ENCODE data around the gene ME1. TPM values are rescaled to one million over a fixed set of nuclear protein-coding genes. Genes with fewer than 3 reads are reported as not detected.

The ME1 gene
- total and polyA plus RNA-seq, 5 donors, result 33.2 to 43.7 (median 37.2) TPM

DNA sequence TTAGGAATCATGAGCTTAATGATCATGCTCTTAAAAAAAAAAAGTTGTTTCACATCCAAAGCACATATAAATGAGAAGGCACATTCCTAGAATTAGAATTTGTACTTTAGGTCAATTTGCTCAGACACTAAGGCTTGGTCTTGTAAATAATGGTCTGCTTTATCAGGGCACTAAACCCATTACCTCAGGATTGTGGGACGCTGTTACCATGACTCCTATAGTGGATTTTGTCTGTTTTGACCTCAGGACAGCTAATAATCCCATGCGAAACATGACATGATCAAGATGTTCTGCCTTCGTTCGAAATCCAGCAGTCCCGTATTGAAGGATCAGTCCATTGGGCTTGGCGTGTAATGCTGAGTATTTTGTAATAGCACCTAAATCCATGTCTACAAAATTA is 240.2 kb downstream of the ME1 start:
- 92% methylated on average over 6 of the region's 6 CpGs for WGBS
- no peak overlapping the region for H3K27ac ChIP-seq (ENCODE audit: low read length)
- H3K4me1 ChIP-seq (ENCODE audit: control insufficient read depth, insufficient read depth, low read length), result peaks cover 2% of the 10 kb centered on the region
- H3K27me3 ChIP-seq (ENCODE audit: control insufficient read depth, insufficient read depth), result no peaks in the 10 kb centered on the region
- no peak for ATAC-seq
- no peaks in the 10 kb centered on the region for H3K9me3 ChIP-seq (ENCODE audit: control insufficient read depth, low read length)
- H3K4me3 ChIP-seq (ENCODE audit: low read length), result no peak overlapping the region
- intact Hi-C loops (cut with DNase I), result loop anchor here in 1 of 4 donors (10.0 kb wide), 1 partner anchor 116 kb away; no protein-coding TSS in a partner anchor
- DNase-seq, result no peak

DNA sequence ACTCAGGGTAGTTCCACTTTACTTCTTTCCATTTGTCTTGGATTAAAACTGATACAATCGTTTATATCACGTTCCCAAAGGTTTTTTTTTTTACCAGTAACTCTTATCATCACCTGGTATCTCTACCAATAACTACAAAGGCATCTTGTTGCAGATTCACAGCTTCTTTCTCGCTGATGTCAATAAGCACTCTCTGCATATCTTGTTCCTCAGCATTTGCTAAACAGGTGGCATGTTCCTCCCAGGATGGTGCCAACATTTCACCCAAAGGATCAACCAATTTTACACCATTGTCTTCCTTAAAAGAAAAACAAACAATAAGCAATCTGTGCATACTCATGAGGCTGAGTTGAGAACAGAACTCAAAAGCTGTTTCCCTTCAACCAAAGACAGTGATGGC is 242.3 kb downstream of the ME1 start:
- peaks cover 2% of the 10 kb centered on the region for H3K4me1 ChIP-seq (ENCODE audit: control insufficient read depth, insufficient read depth, low read length)
- no peak for DNase-seq
- no peaks in the 10 kb centered on the region for H3K27me3 ChIP-seq (ENCODE audit: control insufficient read depth, insufficient read depth)
- ATAC-seq, result no peak
- intact Hi-C loops (cut with DNase I), result no loop called here
- WGBS, result 59% methylated on average over 3 of the region's 3 CpGs
- no peak overlapping the region for H3K4me3 ChIP-seq (ENCODE audit: low read length)
- no peak overlapping the region for H3K27ac ChIP-seq (ENCODE audit: low read length)
- H3K9me3 ChIP-seq (ENCODE audit: control insufficient read depth, low read length), result no peaks in the 10 kb centered on the region

DNA sequence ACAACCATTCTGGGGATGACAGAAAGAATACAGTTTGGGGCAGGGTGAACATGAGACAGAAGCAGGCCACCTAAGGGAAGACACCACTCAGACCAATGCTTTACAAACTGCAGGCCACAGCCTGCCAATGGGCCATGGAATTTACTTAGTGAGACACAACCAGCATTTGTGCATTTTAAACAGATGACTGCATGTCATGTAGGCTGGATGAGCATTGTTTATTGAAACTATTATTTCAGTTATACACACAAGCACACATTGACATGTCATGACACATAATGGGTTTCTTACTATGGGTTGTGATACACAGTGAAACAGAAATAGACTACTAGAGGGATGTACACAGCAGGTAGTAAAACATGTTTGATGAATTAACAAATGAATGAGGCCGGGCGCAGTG is 245.8 kb downstream of the ME1 start:
- ATAC-seq, result no peak
- over 99% methylated on average over 2 of the region's 2 CpGs for WGBS
- intact Hi-C loops (cut with DNase I), result no loop called here

DNA sequence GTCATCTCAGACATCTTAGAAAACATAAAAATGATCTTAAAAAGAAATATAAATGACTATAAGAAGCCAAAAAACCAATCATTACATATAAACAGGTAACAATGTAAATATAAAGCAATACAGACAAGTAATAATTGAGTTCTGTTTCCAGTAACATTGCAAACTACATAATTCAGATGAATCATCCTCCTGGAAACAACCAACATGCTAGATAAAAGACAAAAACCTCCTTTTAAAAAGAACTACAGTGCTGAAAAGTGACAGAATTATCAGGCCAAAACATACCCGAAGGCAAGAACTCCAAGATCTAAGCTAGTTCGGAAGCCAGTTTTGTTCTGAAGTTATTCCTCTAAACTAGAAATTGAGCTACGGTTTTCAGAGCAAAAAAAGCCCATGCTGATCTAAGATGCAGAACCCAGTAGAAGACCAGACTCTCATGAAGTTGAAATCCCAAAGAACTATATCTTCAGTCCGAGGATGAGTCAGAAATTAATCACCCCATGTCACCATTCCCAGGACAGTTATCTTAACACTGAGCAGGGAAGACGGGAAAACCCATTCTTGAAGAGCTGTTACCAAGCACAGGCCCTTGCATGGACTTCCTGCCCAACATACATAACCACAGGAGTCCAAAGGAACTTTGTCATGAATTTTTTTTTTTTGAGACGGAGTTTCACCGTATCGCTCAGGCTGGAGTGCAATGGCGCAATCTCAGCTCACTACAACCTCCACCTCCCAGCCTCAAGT is 247.6 kb downstream of the ME1 start:
- Histone ChIP-seq H3K9me3 (ENCODE audit: control insufficient read depth, low read length) (no peaks in the 10 kb centered on the region), H3K4me1 (ENCODE audit: control insufficient read depth, insufficient read depth, low read length) (no peaks in the 10 kb centered on the region), H3K4me3 (ENCODE audit: low read length) (no peak overlapping the region), H3K27ac (ENCODE audit: low read length) (no peak overlapping the region), H3K27me3 (ENCODE audit: control insufficient read depth, insufficient read depth) (no peaks in the 10 kb centered on the region)
- intact Hi-C loops (cut with DNase I), result no loop called here
- DNase-seq (peak in 2 of 3 donors; percentile 43 to 50), ATAC-seq (peak; percentile 81 to 95)
- 48% methylated on average over 9 of the region's 9 CpGs for WGBS

More for the DNA sequence above, 245.8 kb downstream of the ME1 start:
- H3K4me1 ChIP-seq (ENCODE audit: control insufficient read depth, insufficient read depth, low read length), result no peaks in the 10 kb centered on the region
- no peaks in the 10 kb centered on the region for H3K27me3 ChIP-seq (ENCODE audit: control insufficient read depth, insufficient read depth)
- DNase-seq, result no peak
- H3K27ac ChIP-seq (ENCODE audit: low read length), result no peak overlapping the region
- H3K4me3 ChIP-seq (ENCODE audit: low read length), result no peak overlapping the region
- no peaks in the 10 kb centered on the region for H3K9me3 ChIP-seq (ENCODE audit: control insufficient read depth, low read length)

DNA sequence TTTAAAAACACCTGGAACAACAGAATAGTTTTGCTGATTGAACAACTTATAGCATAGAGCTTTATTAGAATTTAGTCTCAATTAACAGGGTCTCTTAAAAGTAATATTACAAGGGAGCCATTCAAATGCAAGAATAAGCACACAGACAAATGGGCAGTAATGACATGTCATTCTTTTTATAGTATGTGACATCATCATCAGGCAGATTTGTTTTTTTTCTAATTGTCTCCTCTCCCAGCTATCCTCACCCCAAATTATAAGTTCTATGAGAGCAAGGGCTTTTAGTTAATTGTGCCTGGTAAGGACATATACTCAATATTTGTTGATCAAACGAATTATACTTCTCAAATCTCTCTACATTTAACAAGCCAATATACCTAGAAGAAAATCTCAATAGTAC is 248.7 kb downstream of the ME1 start:
- no peak overlapping the region for H3K27ac ChIP-seq (ENCODE audit: low read length)
- intact Hi-C loops (cut with DNase I), result no loop called here

DNA sequence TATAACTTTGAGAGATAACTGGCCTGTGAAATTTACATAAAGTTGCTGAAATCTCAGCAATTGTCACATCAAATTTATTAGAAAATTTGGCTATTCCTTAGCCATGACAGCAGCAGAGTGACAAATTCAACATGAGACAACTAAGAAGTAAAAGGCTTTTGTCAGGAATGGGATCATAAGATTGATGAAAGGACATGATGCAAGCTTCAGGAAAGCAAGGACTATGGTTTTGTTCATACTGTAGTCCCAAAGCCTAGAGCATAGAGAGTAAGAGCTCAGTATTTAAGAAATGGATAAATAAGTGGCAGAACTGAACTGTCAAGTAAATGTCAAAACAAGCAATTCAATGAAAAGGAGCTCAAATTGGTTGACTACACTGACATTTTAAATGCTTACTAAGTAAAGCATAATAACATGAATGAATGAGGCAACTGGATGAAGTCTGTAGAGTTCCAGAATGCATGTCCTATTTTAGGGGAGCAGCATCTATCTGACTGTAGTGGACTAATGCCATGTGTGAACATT is 250.4 kb downstream of the ME1 start:
- ATAC-seq (no peak), DNase-seq (no peak)
- intact Hi-C loops (cut with DNase I), result no loop called here
- Histone ChIP-seq H3K9me3 (ENCODE audit: control insufficient read depth, low read length) (no peaks in the 10 kb centered on the region), H3K27me3 (ENCODE audit: control insufficient read depth, insufficient read depth) (no peaks in the 10 kb centered on the region), H3K4me3 (ENCODE audit: low read length) (no peak overlapping the region), H3K27ac (ENCODE audit: low read length) (no peak overlapping the region), H3K4me1 (ENCODE audit: control insufficient read depth, insufficient read depth, low read length) (no peaks in the 10 kb centered on the region)

More for the DNA sequence above, 248.7 kb downstream of the ME1 start:
- Histone ChIP-seq H3K4me3 (ENCODE audit: low read length) (no peak overlapping the region), H3K9me3 (ENCODE audit: control insufficient read depth, low read length) (no peaks in the 10 kb centered on the region), H3K4me1 (ENCODE audit: control insufficient read depth, insufficient read depth, low read length) (no peaks in the 10 kb centered on the region), H3K27me3 (ENCODE audit: control insufficient read depth, insufficient read depth) (no peaks in the 10 kb centered on the region)
- WGBS, result 90% methylated on average over 1 of the region's 1 CpG
- DNase-seq, result no peak
- ATAC-seq, result no peak

DNA sequence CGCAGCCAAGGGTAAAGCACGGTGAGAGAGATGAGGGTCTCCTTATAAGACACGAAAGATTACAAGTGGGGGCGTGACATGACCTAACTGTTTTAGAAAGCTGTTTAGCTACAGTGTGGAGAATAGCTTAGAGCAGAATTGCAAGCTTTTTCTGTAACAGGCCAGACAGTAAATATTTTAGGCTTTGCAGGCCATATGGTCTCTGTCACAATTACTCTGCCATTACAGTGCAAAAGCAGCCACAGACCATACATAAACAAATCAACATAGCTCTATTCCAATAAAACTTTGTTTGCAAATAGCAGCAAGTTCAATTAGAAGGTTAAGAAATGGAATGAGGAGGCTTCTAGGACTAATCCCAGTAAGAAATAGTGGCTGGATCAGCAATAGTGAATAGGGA is 254.6 kb downstream of the ME1 start:
- no peak overlapping the region for H3K4me3 ChIP-seq (ENCODE audit: low read length)
- 81% methylated on average over 4 of the region's 4 CpGs for WGBS
- no peaks in the 10 kb centered on the region for H3K9me3 ChIP-seq (ENCODE audit: control insufficient read depth, low read length)
- no peak for ATAC-seq
- DNase-seq, result no peak
- no peak overlapping the region for H3K27ac ChIP-seq (ENCODE audit: low read length)
- H3K27me3 ChIP-seq (ENCODE audit: control insufficient read depth, insufficient read depth), result no peaks in the 10 kb centered on the region
- intact Hi-C loops (cut with DNase I), result no loop called here
- H3K4me1 ChIP-seq (ENCODE audit: control insufficient read depth, insufficient read depth, low read length), result no peaks in the 10 kb centered on the region

DNA sequence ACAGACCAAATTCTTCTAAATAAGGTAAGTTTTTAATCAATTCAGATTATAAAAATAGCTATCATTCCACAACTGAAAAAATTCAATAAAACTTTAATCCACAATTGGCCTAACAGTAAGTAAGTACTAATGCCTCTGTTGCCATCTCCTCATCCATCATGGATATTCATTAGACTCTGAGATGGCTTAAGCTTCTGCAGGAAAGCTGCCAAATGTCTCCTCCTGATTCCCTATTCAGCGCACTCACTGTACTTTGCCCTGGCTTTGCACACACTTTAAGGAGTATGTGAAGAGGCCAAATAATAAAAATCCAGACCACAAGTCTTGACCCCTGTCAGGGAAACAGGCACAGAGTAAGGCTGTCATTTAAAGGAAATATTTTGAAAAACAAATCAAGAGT is 261.3 kb downstream of the ME1 start:
- ATAC-seq (no peak), DNase-seq (no peak)
- no peaks in the 10 kb centered on the region for H3K27me3 ChIP-seq (ENCODE audit: control insufficient read depth, insufficient read depth)
- 88% methylated on average over 1 of the region's 1 CpG for WGBS
- H3K27ac ChIP-seq (ENCODE audit: low read length), result no peak overlapping the region
- no peaks in the 10 kb centered on the region for H3K4me1 ChIP-seq (ENCODE audit: control insufficient read depth, insufficient read depth, low read length)
- no peak overlapping the region for H3K4me3 ChIP-seq (ENCODE audit: low read length)
- no peaks in the 10 kb centered on the region for H3K9me3 ChIP-seq (ENCODE audit: control insufficient read depth, low read length)
- intact Hi-C loops (cut with DNase I), result no loop called here

DNA sequence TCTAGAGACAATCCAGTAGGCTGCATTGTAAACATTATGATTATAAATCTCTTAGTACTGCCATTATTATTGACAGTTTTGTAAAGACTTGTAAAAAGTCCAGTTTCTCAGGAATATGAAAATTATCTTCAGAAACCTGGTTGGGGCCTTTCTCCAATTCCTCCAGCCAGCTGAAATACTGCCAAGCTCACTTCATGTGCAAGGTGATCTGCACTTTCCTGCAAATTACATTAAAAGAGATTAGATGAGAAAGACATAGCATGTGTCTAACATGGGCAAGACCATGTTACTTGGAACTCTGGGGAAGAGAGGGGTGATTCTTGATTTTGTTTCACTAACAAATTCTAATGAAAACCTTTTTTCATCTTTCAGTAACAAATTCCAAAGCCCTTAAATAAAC is 261.7 kb downstream of the ME1 start:
- no peak overlapping the region for H3K27ac ChIP-seq (ENCODE audit: low read length)
- DNase-seq, result no peak
- no peaks in the 10 kb centered on the region for H3K9me3 ChIP-seq (ENCODE audit: control insufficient read depth, low read length)
- ATAC-seq, result no peak
- no peak overlapping the region for H3K4me3 ChIP-seq (ENCODE audit: low read length)
- no peaks in the 10 kb centered on the region for H3K4me1 ChIP-seq (ENCODE audit: control insufficient read depth, insufficient read depth, low read length)
- no peaks in the 10 kb centered on the region for H3K27me3 ChIP-seq (ENCODE audit: control insufficient read depth, insufficient read depth)
- intact Hi-C loops (cut with DNase I), result no loop called here

DNA sequence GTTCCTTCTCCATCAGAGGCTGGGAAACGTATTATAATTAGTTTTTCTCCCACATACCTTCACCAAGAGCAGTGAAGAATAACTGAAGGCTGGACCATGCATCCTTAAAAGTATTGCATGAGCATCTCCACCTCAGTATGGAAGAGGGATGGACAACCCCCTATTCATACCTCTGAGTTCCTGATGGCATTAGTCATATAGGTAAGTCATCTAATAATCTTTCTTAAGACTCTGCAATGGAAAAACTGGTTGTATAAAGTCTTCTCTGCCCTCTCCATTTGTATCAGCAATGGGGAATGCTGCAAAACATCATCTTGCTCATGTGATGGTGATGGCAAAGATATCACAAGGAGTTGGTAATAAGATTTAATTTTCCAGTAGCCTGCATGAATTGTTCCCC is 262.3 kb downstream of the ME1 start:
- H3K4me3 ChIP-seq (ENCODE audit: low read length), result no peak overlapping the region
- H3K27ac ChIP-seq (ENCODE audit: low read length), result no peak overlapping the region
- no peaks in the 10 kb centered on the region for H3K9me3 ChIP-seq (ENCODE audit: control insufficient read depth, low read length)
- no peaks in the 10 kb centered on the region for H3K27me3 ChIP-seq (ENCODE audit: control insufficient read depth, insufficient read depth)
- H3K4me1 ChIP-seq (ENCODE audit: control insufficient read depth, insufficient read depth, low read length), result no peaks in the 10 kb centered on the region
- DNase-seq, result no peak
- 87% methylated on average over 1 of the region's 1 CpG for WGBS
- intact Hi-C loops (cut with DNase I), result no loop called here
- no peak for ATAC-seq

DNA sequence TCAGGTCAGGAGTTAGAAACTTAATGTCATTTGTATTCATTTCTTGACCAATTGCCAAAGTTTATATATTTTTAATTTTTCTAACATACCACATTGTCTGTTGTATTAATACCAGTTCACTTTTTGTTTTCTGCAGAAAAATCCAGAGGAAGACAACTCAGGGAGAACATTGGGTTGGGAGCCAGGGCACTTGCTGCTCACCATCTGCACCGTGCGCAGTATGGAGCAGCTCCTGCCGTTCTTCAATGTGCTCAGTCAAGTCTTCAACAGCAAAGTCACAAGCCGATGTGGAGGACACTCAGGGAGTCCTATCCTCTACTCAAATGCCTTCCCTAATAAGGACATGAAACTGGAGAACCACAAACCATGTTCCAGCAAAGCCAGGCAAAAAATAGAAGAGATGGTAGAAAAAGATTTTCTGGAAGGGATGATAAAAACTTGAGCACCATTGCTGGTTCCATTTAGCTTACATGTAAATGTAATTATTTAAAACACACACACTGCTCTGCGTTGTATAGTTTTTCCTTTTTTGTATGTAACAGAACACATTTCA is 263.0 kb downstream of the ME1 start:
- no peak overlapping the region for H3K27ac ChIP-seq (ENCODE audit: low read length)
- DNase-seq (no peak), ATAC-seq (no peak)
- H3K27me3 ChIP-seq (ENCODE audit: control insufficient read depth, insufficient read depth), result no peaks in the 10 kb centered on the region
- H3K4me3 ChIP-seq (ENCODE audit: low read length), result no peak overlapping the region
- no peaks in the 10 kb centered on the region for H3K4me1 ChIP-seq (ENCODE audit: control insufficient read depth, insufficient read depth, low read length)
- WGBS, result 91% methylated on average over 5 of the region's 5 CpGs
- intact Hi-C loops (cut with DNase I), result no loop called here
- no peaks in the 10 kb centered on the region for H3K9me3 ChIP-seq (ENCODE audit: control insufficient read depth, low read length)

Measured in right cardiac atrium (tissue), 5 donors.